GM12874 (cell line): Measurements from ENCODE around the gene TMEM82.

Experiments used
- CTCF ChIP-seq: IDR thresholded peaks from 2 replicates; pipeline ENCODE4 v1.5.1; 2011; ENCODE audit warnings: low read depth, mild to moderate bottlenecking, control low read depth, low read length, moderate library complexity; ENCODE audit not compliant: insufficient read depth

Gene TMEM82

GRCh38 chr1:15747378-15747777 lies 5.1 kb downstream of the TMEM82 start:
- no peak for TF ChIP-seq CTCF

DNA sequence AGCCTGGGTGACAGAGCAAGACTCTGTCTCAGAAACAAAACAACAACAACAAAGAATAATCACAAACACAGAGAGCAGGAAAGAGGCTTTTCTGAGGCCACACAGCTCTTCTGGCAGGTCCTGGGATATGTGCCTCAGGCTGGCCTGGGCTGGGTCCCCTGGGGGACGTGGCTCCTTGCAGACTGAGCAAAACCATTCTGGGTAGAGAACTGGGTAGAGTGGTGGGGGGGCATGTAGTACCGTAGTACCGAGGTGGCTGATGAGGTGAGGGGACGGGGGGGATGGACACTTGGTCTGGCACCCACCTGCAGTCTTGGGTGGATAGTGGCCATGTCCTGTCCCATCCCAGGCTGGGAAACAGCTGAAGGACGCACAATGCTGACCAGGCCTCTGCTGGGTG lies 6.0 kb downstream of the TMEM82 start:
- TF ChIP-seq CTCF = no peak

DNA sequence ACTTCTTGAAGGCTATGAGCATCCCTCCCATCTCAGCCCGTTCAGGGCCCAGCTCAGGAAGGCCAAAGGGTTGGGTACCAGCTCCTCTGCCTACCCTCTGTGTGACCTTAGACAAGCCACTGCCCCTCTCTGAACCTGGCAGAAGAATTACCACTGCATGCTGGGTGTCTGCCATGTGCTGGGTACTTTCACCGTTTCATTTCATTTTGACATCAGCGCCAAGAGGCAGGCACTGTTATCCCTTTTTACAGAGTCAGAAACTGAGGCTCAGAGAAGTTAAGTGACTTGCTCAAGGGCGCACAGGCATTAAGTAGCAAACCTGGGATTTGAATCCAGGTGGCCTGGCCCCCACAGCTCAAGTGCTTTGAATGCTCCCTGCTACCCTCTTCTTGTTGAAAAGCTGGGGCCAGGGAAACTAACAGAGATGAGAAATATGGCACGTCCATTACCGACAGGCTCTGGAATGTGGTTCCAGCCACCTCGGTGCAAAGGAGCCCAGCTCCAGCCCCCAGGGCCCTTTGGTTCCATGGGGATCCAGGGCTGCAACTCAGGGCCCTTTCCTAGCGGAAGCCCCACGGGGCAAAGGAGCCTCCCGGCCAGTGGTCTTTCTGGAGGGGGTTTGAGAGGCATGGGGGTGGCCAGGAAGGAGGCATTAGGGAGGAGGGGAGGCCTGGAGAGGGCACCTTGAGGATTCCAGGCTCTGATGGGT lies 6.5 kb downstream of the TMEM82 start:
- TF ChIP-seq CTCF = no peak

GRCh38 chr1:15749399-15750291 lies 7.3 kb downstream of the TMEM82 start:
- no peak for TF ChIP-seq CTCF

GRCh38 chr1:15750924-15751323 lies 8.6 kb downstream of the TMEM82 start:
- no peak for TF ChIP-seq CTCF

DNA sequence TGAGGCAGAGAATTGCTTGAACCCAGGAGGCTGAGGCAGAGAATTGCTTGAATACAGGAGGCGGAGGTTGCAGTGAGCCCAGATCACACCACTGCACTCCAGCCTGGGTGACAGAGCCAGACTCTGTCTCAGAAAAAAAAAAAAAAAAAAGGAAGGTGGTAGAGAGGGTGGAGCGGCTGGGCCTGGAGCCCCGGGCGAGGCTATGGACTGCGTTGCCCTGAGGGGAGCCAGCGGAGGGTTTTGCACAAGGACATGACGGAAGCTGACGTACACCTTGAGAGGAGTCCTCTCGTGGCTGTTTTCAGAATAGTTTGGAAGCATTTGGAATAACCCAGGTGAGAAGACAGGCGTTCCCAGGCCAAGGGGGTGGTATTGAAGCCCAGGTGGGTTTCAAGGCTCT lies 9.4 kb downstream of the TMEM82 start:
- TF ChIP-seq CTCF = no peak

DNA sequence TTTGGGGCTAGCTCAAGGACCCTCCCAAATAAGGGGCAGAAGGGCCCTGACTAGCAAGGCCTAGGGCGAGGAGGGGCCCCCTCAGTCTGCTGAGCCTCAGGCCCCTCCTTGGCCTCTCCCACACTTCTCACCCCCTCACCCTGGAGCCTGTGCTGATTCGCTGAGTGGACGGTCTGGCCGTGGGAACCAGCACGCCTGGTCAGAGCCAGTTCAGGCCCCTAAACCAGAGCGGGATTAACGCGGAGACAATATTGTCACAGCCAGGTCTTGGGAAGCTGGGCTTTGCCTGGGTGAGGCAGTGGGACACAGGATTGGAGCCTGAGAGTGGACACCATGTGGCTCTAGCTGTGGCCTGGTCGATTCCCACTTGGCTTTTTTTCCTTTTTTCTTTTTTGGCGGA lies 11.5 kb downstream of the TMEM82 start:
- TF ChIP-seq CTCF = no peak
